ENCODE data around the gene MACROD1.

Gene MACROD1

GRCh38 chr11:64077607-64078006, 88.3 kb downstream of the MACROD1 start:
- no peaks in the 10 kb centered on the region for H3K36me3 Mint-ChIP-seq
- no peak overlapping the region for H3K27ac Mint-ChIP-seq
- no peak for ATAC-seq
- H3K4me3 Mint-ChIP-seq: no peak overlapping the region
- peaks cover 12% of the 10 kb centered on the region for H3K27me3 Mint-ChIP-seq
- H3K9me3 Mint-ChIP-seq: no peaks in the 10 kb centered on the region
- H3K4me1 Mint-ChIP-seq: peaks cover 9% of the 10 kb centered on the region

GRCh38 chr11:64076758-64077157, 89.2 kb downstream of the MACROD1 start:
- Mint-ChIP-seq H3K27ac (no peak overlapping the region), H3K4me1 (peaks cover 9% of the 10 kb centered on the region), H3K27me3 (peaks cover 12% of the 10 kb centered on the region), H3K36me3 (no peaks in the 10 kb centered on the region), H3K4me3 (no peak overlapping the region), H3K9me3 (no peaks in the 10 kb centered on the region)
- no peak for ATAC-seq

DNA sequence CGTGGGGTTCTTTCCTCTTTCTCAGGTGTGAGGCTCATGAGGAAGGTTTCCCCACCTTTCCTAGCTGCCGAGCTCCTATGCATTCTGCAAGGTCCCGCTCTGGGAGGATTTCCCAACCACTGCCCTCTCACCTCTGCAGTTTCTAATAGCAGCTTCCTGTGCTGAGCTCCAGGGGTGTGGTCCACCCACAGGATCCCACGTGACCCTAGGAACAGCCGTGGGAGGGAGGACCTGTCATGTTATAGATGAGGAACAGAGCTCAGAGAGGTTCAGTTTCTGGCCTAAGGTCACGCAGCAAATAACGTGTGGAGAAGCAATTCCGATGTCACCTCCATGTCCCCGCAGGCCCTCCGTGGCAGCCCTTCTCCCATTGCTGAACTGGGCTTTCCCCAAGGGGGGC, 91.7 kb downstream of the MACROD1 start:
- Mint-ChIP-seq H3K27ac (no peak overlapping the region), H3K27me3 (peaks cover 7% of the 10 kb centered on the region), H3K36me3 (no peaks in the 10 kb centered on the region), H3K9me3 (no peaks in the 10 kb centered on the region), H3K4me3 (no peak overlapping the region), H3K4me1 (peaks cover 9% of the 10 kb centered on the region)
- ATAC-seq: no peak

DNA sequence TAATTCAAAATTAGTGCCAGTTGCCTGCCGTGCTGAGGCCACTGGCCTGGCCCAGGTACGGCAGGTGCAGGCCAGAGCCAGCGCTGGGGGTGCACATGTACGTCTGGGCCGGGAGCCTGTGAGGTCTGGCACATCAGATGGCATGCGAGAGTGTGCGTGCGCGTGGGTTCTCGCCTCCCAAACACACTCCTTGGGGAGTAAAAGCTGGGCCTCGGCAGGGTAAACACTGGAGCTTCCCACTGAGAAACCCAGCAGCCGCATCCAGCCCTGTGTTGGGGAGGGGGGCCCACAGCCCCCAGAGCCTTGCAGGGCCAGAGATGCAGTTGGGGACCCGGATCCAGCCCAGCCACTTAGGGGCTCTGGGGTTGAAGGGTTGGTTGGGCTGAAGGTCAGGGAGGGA, 92.4 kb downstream of the MACROD1 start:
- Mint-ChIP-seq H3K9me3 (no peaks in the 10 kb centered on the region), H3K27me3 (peaks cover under 1% of the 10 kb centered on the region), H3K36me3 (no peaks in the 10 kb centered on the region), H3K4me3 (no peak overlapping the region), H3K27ac (no peak overlapping the region), H3K4me1 (peaks cover 9% of the 10 kb centered on the region)
- no peak for ATAC-seq

DNA sequence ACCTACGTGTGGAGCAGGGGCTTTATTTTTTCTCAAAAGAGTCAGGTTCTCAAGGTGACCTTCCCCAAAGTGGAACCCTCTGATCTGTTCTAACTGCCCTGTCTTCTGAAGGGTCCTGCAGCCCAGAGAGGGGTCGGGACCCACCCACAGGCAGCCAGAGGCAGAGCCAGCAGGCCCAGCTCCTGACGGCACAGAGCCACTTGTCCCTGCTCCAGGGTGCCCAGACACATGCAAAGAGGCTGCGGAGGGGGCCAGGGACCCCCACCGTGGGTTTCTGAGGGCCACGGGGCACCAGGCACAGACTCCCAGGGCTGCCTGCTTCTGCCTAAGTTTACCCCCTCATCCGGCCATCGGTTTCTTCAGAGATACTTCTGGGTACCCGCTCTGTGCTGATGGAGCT, 93.0 kb downstream of the MACROD1 start:
- Mint-ChIP-seq H3K4me3 (no peak overlapping the region), H3K27me3 (no peaks in the 10 kb centered on the region), H3K4me1 (peaks cover 9% of the 10 kb centered on the region), H3K9me3 (no peaks in the 10 kb centered on the region), H3K36me3 (no peaks in the 10 kb centered on the region), H3K27ac (no peak overlapping the region)
- no peak for ATAC-seq

GRCh38 chr11:64072403-64072802, 93.5 kb downstream of the MACROD1 start:
- no peak overlapping the region for H3K27ac Mint-ChIP-seq
- ATAC-seq: no peak
- H3K9me3 Mint-ChIP-seq: no peaks in the 10 kb centered on the region
- no peak overlapping the region for H3K4me3 Mint-ChIP-seq
- no peaks in the 10 kb centered on the region for H3K36me3 Mint-ChIP-seq
- H3K4me1 Mint-ChIP-seq: peaks cover 9% of the 10 kb centered on the region
- no peaks in the 10 kb centered on the region for H3K27me3 Mint-ChIP-seq

DNA sequence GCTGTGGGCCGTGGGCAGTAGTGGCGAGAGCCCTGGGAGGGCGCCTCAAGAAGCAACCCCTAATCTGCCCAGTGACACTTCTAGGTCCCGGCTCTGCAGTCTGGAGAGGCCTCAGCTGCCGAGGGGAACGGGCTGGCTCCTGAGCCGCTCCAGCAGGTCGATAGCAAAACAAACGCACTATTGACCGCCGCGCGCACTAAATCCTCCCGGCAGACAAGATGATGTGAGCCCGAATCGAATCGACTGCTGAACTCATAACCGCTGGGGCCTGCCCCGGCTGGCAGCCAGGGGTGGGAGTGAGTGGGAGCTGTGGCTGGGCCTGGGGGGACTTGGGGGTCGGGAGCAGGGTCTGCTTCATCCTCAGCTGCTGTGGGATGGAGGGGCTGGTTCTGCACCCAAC, 94.1 kb downstream of the MACROD1 start:
- H3K4me1 Mint-ChIP-seq: peaks cover 9% of the 10 kb centered on the region
- H3K36me3 Mint-ChIP-seq: no peaks in the 10 kb centered on the region
- peaks cover 2% of the 10 kb centered on the region for H3K27me3 Mint-ChIP-seq
- no peak overlapping the region for H3K27ac Mint-ChIP-seq
- no peaks in the 10 kb centered on the region for H3K9me3 Mint-ChIP-seq
- ATAC-seq: no peak
- no peak overlapping the region for H3K4me3 Mint-ChIP-seq

DNA sequence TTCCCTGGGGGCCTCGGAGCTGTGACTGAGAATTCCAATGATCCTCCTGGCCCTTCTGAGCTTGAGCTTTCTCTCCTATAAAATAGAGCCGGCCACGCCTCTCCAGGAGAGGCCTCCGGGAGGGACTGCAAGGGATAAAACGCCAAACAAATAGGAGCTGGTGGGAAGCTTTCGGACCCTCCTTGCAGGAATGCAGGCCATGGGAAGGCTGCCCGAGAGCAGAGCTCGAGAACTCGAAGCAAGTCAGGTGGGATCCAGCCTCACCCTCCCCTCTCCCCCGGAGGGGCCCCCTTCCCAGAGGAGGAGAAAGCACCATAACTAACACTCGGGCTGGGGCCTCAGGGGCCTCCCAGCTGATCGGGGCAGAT, 95.6 kb downstream of the MACROD1 start:
- no peak overlapping the region for H3K27ac Mint-ChIP-seq
- H3K9me3 Mint-ChIP-seq: no peaks in the 10 kb centered on the region
- H3K27me3 Mint-ChIP-seq: peaks cover 10% of the 10 kb centered on the region
- H3K4me3 Mint-ChIP-seq: no peak overlapping the region
- peaks cover 9% of the 10 kb centered on the region for H3K4me1 Mint-ChIP-seq
- ATAC-seq: no peak
- no peaks in the 10 kb centered on the region for H3K36me3 Mint-ChIP-seq

- H3K4me1 Mint-ChIP-seq: peaks cover 9% of the 10 kb centered on the region
- no peaks in the 10 kb centered on the region for H3K36me3 Mint-ChIP-seq
- no peak overlapping the region for H3K27ac Mint-ChIP-seq
- no peaks in the 10 kb centered on the region for H3K9me3 Mint-ChIP-seq
- H3K4me3 Mint-ChIP-seq: no peak overlapping the region
- H3K27me3 Mint-ChIP-seq: peaks cover 16% of the 10 kb centered on the region
- peak; percentile 25 for ATAC-seq
Observed at GRCh38 chr11:64069401-64070313, 96.3 kb downstream of the MACROD1 start.

GRCh38 chr11:64068705-64069400, 97.1 kb downstream of the MACROD1 start:
- Mint-ChIP-seq H3K27ac (no peak overlapping the region), H3K4me1 (peaks cover 2% of the 10 kb centered on the region), H3K36me3 (no peaks in the 10 kb centered on the region), H3K4me3 (no peak overlapping the region), H3K9me3 (no peaks in the 10 kb centered on the region), H3K27me3 (peaks cover 24% of the 10 kb centered on the region)
- ATAC-seq: no peak

DNA sequence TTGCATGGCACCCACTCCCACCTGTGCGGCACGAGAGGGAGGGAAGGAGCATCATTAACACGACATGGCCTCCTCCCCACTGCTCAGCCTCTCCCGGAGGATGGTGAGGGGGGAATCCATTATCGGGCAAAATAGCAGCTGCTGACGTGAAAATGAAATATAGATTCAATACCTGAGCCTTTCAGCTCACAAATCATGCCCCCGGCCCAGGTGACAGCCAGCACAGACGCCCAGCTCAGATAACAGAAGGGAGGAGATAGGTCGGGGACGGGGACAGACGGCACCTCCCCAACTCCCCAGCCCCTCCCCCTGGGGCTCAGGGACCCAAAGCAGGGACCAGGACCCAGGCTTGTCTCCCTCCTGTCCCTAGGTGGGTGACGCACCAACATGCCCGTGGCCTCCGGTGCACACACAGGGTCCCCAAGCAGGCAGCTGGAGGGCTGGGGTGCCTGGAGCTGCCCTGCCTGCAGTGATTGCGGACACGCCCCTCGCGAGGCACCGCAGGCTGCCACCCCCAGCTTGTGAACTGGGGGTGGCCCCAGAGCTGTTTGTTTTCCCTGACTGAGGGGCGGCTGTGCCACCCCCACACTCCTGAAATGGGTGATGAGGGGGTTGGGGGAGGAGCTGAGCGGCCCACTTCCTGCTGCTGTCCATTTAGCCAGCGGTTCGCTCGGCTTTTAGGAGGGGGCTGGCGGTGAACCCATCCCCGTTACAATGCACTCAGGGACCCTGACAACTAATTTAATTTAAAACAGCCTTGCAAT, 98.5 kb downstream of the MACROD1 start:
- ATAC-seq: no peak
- H3K36me3 Mint-ChIP-seq: no peaks in the 10 kb centered on the region
- no peak overlapping the region for H3K27ac Mint-ChIP-seq
- H3K4me3 Mint-ChIP-seq: no peak overlapping the region
- H3K9me3 Mint-ChIP-seq: no peaks in the 10 kb centered on the region
- H3K4me1 Mint-ChIP-seq: no peaks in the 10 kb centered on the region
- H3K27me3 Mint-ChIP-seq: peaks cover 39% of the 10 kb centered on the region

GRCh38 chr11:64065712-64066111, 100.2 kb downstream of the MACROD1 start:
- no peaks in the 10 kb centered on the region for H3K36me3 Mint-ChIP-seq
- H3K27ac Mint-ChIP-seq: no peak overlapping the region
- H3K27me3 Mint-ChIP-seq: peaks cover 56% of the 10 kb centered on the region
- H3K4me3 Mint-ChIP-seq: no peak overlapping the region
- ATAC-seq: no peak
- H3K9me3 Mint-ChIP-seq: no peaks in the 10 kb centered on the region
- peaks cover 15% of the 10 kb centered on the region for H3K4me1 Mint-ChIP-seq

DNA sequence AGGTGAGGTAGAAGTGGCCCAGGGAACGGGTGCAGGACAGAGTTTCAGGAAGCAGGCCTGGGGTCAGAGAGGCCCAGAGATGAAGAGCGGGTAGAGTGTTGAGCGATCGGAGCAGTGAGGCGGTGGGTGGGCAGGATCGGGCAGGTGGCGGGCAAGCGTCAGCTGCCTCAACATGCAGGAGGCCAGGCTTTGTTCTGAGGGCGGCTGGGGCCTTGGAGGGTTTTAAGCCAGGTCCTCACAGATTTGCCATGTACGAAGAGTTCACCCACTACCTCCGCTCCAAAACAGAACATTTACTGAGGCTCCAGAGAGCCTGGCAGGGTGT, 100.8 kb downstream of the MACROD1 start:
- Mint-ChIP-seq H3K4me3 (no peak overlapping the region), H3K27me3 (peaks cover 61% of the 10 kb centered on the region)
- ATAC-seq: no peak

DNA sequence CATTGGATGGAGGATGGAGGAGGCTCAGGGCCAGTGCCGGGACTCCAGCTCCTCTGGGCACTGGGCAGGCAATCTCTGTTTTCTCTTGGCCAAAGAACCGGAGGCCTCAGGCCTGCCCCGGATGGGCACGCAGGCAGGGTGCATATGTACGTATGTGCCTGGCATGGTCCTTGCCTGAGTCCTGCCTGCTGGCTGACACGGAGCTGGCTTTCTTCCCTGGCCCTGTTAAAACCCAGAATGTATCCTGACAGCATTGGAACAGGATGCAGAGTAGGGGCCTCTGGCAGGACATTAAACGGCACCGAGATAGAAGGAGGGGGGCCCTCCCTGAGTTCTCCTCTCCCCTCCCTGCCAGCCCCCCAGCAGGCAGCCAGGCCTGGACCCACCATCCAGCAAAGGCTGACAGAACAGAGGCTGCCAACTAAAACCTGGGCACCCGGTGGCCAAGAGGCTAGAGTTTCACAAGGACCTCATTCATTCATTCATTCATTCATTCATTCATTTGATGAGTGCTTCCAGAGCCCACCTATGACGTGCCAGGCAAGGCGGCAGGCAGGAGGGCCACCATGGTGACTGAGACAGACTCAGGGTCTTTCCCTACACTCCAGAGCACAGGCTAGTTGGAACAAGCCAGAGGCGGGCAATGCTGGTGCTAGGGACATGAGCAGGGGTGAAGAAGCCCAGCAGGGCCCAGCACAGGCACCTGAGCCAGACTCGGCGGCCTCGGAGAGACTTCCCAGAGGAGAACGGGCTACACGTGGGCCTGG, 101.4 kb downstream of the MACROD1 start:
- Mint-ChIP-seq H3K36me3 (no peaks in the 10 kb centered on the region), H3K27me3 (peaks cover 61% of the 10 kb centered on the region), H3K27ac (no peak overlapping the region), H3K9me3 (no peaks in the 10 kb centered on the region), H3K4me1 (peaks cover 17% of the 10 kb centered on the region), H3K4me3 (no peak overlapping the region)
- ATAC-seq: no peak

More for the DNA sequence above, 100.8 kb downstream of the MACROD1 start:
- Mint-ChIP-seq H3K9me3 (no peaks in the 10 kb centered on the region), H3K36me3 (no peaks in the 10 kb centered on the region), H3K4me1 (peaks cover 17% of the 10 kb centered on the region), H3K27ac (no peak overlapping the region)

DNA sequence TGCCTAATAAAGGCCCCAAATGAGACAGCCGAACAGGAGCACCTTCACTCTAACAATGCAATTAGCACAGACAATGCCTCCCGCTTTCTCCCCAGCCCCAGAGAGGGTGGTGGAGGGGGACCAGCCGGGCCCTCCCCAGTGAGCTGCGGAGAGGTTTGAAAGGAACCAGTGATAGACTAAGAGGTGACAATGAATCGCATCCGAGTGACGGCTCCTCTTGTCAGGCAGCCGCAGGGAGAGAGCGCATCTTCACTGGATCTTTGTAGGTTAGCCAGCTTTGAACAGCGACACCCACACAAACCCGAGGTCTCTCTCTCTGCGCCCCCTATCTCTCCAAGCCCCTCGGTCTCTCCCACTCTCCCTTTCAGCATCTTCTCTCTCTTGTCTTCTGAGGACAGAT, 102.1 kb downstream of the MACROD1 start:
- peaks cover 67% of the 10 kb centered on the region for H3K27me3 Mint-ChIP-seq
- peaks cover 17% of the 10 kb centered on the region for H3K4me1 Mint-ChIP-seq
- H3K4me3 Mint-ChIP-seq: no peak overlapping the region
- H3K9me3 Mint-ChIP-seq: no peaks in the 10 kb centered on the region
- no peak overlapping the region for H3K27ac Mint-ChIP-seq
- no peak for ATAC-seq
- H3K36me3 Mint-ChIP-seq: no peaks in the 10 kb centered on the region

All from stimulated activated memory B cell treated with anti-CD40 and anti-IgM and Interleukin-4, amounts not matched to agents 10 μg/mL and 1 μg/mL and 100 μg/mL, for 72 hours (primary cell).